Renal pelvis (tissue), 4 donors: ENCODE measurements around the gene CATSPERD. TPM values are rescaled to one million over a fixed set of nuclear protein-coding genes. Genes with fewer than 3 reads are reported as not detected.

Experiments
- DNase-seq: peaks from one replicate; pipeline ENCODE4 v3.0.0-alpha.2; 2013
- polyA plus RNA-seq, 3 donors: library from polyadenylated mRNA; unstranded; fragments of 120-200 nt; gene quantifications; one replicate each; pipeline ENCODE4 v1.2.1, GENCODE V29; 2013; ENCODE audit not compliant: insufficient read length in 3 of 3

CATSPERD gene
- polyA plus RNA-seq, 3 donors = not detected

GRCh38 chr19:5786593-5787408 lies 66.4 kb downstream of the CATSPERD start:
- DNase-seq = no peak

GRCh38 chr19:5787409-5788182 lies 67.2 kb downstream of the CATSPERD start:
- DNase-seq = no peak

- no peak for DNase-seq
These were observed 68.0 kb downstream of the CATSPERD start for GRCh38 chr19:5788422-5788821.

GRCh38 chr19:5789351-5789761 lies 68.9 kb downstream of the CATSPERD start:
- no peak for DNase-seq

GRCh38 chr19:5789886-5790558 lies 69.6 kb downstream of the CATSPERD start:
- DNase-seq = no peak

GRCh38 chr19:5790559-5791520 lies 70.4 kb downstream of the CATSPERD start, which contains the start of gene DUS3L:
DUS3L (minus strand) TSS chr19:5791163; CDS start chr19:5791141, 22 bp downstream.
- peak; percentile 96 for DNase-seq

- no peak for DNase-seq
These were observed 71.8 kb downstream of the CATSPERD start for GRCh38 chr19:5792224-5792623.

GRCh38 chr19:5793188-5793587 lies 72.8 kb downstream of the CATSPERD start:
- DNase-seq = no peak

GRCh38 chr19:5795382-5795919 lies 75.0 kb downstream of the CATSPERD start:
- DNase-seq = no peak

- DNase-seq = no peak
These were observed 77.8 kb downstream of the CATSPERD start for GRCh38 chr19:5798244-5798643.

- DNase-seq = no peak
These were observed 79.1 kb downstream of the CATSPERD start for GRCh38 chr19:5799247-5800241.

- DNase-seq = no peak
These were observed 80.2 kb downstream of the CATSPERD start for GRCh38 chr19:5800361-5801270.

- DNase-seq = peak; percentile 75
These were observed 81.6 kb downstream of the CATSPERD start for GRCh38 chr19:5801796-5802619.

- DNase-seq = no peak
These were observed 83.0 kb downstream of the CATSPERD start for GRCh38 chr19:5803441-5803751.

- DNase-seq = peak; percentile 93
These were observed 83.5 kb downstream of the CATSPERD start for GRCh38 chr19:5803752-5804515.

- DNase-seq = no peak
These were observed 84.4 kb downstream of the CATSPERD start, which contains the start of gene NRTN for GRCh38 chr19:5804516-5805461. NRTN (plus strand) TSS chr19:5805067; CDS start chr19:5824166, 19,099 bp downstream.
